ENCODE data around the gene NR1H2. TPM values are rescaled to one million over a fixed set of nuclear protein-coding genes. Genes with fewer than 3 reads are reported as not detected.

NR1H2 gene
- total and polyA plus RNA-seq, 12 donors, result 64.0 to 125 (median 74.9) TPM

DNA sequence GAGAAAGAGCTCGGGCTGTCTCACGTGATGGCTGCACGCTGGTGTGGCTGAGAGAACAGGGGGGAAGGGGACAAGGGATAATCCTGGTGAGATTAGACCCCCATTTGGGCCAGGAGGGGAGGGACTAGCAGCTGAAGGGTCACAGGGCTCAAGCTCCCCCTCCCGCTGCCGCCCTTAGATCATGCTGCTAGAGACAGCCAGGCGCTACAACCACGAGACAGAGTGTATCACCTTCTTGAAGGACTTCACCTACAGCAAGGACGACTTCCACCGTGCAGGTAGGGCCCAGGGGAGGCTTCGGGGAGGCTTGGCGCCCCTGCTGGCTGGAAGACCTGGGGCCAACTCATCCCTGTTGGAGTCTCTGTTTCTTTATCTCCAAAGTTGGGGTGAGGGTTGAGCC is 3.3 kb downstream of the NR1H2 start:
- Histone ChIP-seq H3K9me3 (no peaks in the 10 kb centered on the region), H3K4me3 (no peak overlapping the region), H3K27ac (no peak overlapping the region), H3K27me3 (no peaks in the 10 kb centered on the region), H3K4me1 (peaks cover 7 to 50% (median 24%) of the 10 kb centered on the region in 9 donors), H3K36me3 (peaks cover 3 to 60% (median 44%) of the 10 kb centered on the region in 9 donors)
- 92 to 94% methylated on average over 11 of the region's 11 CpGs for WGBS, 2 donors
- TF ChIP-seq, protein P1, sequence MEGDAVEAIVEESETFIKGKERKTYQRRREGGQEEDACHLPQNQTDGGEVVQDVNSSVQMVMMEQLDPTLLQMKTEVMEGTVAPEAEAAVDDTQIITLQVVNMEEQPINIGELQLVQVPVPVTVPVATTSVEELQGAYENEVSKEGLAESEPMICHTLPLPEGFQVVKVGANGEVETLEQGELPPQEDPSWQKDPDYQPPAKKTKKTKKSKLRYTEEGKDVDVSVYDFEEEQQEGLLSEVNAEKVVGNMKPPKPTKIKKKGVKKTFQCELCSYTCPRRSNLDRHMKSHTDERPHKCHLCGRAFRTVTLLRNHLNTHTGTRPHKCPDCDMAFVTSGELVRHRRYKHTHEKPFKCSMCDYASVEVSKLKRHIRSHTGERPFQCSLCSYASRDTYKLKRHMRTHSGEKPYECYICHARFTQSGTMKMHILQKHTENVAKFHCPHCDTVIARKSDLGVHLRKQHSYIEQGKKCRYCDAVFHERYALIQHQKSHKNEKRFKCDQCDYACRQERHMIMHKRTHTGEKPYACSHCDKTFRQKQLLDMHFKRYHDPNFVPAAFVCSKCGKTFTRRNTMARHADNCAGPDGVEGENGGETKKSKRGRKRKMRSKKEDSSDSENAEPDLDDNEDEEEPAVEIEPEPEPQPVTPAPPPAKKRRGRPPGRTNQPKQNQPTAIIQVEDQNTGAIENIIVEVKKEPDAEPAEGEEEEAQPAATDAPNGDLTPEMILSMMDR (IDR thresholded peaks at IDR 0.05), result no peak
- DNase-seq, result no peak
- intact Hi-C loops (cut with DNase I), result no loop called here
- no peak for ATAC-seq

DNA sequence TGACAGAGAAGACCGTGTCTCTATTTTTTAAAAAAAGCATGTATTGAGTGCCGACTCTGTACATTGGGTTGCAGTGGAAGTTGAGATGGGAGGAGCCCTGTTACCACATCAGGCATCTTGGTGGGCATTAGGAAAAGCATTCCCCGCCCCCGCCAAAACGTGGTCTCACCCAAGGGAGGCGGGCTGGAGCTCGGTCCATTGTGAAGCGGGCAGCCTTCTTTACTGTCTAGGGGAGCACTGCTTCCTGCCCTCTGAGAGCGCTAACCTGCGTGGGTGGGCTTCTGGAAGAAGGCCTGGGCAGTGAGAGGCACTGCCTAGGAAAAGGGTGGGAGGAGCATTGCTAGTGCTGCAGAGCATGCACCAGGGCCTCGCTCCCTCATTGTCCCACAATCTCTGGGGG is 3.9 kb downstream of the NR1H2 start:
- H3K27ac ChIP-seq, result peak overlapping the region in 1 of 10 donors; percentile 44
- H3K4me1 ChIP-seq, result peaks cover 10 to 56% (median 29%) of the 10 kb centered on the region in 9 donors
- intact Hi-C loops (cut with DNase I), result no loop called here
- peaks cover 3 to 60% (median 44%) of the 10 kb centered on the region in 9 donors for H3K36me3 ChIP-seq
- ATAC-seq (no peak), DNase-seq (no peak)
- TF ChIP-seq, protein P1 (IDR thresholded peaks at IDR 0.05), result no peak
- 69 to 72% methylated on average over 11 of the region's 11 CpGs for WGBS, 2 donors
- no peaks in the 10 kb centered on the region for H3K9me3 ChIP-seq
- no peak overlapping the region for H3K4me3 ChIP-seq
- H3K27me3 ChIP-seq, result no peaks in the 10 kb centered on the region

DNA sequence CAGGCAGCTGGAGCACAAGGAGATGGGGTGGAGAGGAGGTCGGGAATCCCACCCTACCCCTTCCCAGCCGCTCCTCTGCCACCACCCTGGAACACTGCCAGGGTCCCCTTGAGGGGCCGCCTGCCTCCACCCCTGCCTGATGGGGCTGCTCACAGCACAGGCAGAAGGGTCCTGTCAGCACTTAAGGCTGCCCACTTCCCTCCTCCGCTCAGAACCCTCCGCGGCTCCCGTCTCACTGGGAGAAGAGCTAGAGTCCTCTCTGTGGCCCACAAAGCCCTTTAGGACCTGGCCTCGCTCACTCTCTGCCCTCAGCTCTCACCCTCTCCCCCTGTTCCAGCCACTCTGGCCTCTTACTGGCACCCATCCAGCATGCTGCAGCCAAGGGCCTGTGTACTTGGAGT is 4.5 kb downstream of the NR1H2 start:
- no peaks in the 10 kb centered on the region for H3K9me3 ChIP-seq
- peaks cover 3 to 60% (median 44%) of the 10 kb centered on the region in 9 donors for H3K36me3 ChIP-seq
- no peak overlapping the region for H3K4me3 ChIP-seq
- DNase-seq (no peak), ATAC-seq (no peak)
- peaks cover 11 to 58% (median 31%) of the 10 kb centered on the region in 9 donors for H3K4me1 ChIP-seq
- WGBS, 2 donors, result 40 to 53% methylated on average over 8 of the region's 8 CpGs
- intact Hi-C loops (cut with DNase I), result no loop called here
- no peaks in the 10 kb centered on the region for H3K27me3 ChIP-seq
- TF ChIP-seq, protein P1 (IDR thresholded peaks at IDR 0.05), result no peak
- peak overlapping the region in 2 of 10 donors; percentile 23 to 44 for H3K27ac ChIP-seq

DNA sequence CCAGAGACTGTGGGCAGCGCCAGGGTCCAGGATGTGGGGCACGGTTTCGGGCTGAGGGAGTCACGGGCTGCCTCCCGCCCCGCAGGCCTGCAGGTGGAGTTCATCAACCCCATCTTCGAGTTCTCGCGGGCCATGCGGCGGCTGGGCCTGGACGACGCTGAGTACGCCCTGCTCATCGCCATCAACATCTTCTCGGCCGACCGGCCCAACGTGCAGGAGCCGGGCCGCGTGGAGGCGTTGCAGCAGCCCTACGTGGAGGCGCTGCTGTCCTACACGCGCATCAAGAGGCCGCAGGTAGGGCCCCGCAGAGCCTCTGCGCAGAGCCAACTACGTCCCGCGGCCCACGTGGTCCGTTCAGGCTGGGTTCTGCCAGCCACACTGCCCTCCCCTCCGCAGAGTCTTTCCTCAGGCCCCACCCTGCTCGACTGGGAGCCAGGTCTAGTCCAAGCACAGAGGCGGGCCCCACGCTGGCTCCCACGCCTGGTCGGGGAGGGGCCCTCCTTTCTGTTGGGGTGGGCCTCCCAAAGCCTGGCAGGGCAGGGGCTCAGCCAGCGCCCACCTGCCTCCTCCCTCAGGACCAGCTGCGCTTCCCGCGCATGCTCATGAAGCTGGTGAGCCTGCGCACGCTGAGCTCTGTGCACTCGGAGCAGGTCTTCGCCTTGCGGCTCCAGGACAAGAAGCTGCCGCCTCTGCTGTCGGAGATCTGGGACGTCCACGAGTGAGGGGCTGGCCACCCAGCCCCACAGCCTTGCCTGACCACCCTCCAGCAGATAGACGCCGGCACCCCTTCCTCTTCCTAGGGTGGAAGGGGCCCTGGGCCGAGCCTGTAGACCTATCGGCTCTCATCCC is 5.8 kb downstream of the NR1H2 start:
- ATAC-seq (no peak), DNase-seq (no peak)
- no peaks in the 10 kb centered on the region for H3K27me3 ChIP-seq
- H3K9me3 ChIP-seq, result no peaks in the 10 kb centered on the region
- peaks cover 3 to 60% (median 44%) of the 10 kb centered on the region in 9 donors for H3K36me3 ChIP-seq
- no peak overlapping the region for H3K27ac ChIP-seq
- intact Hi-C loops (cut with DNase I), result no loop called here
- 92 to 93% methylated on average over 57 to 58 of the region's 58 CpGs for WGBS, 2 donors
- TF ChIP-seq, protein P1 (IDR thresholded peaks at IDR 0.05), result no peak
- peaks cover 10 to 52% (median 28%) of the 10 kb centered on the region in 9 donors for H3K4me1 ChIP-seq
- no peak overlapping the region for H3K4me3 ChIP-seq
